GM12878 (cell line): ENCODE data around the gene C1GALT1. TPM values are rescaled to one million over a fixed set of nuclear protein-coding genes. Genes with fewer than 3 reads are reported as not detected.

Experiments used
- ATF2 ChIP-seq: IDR thresholded peaks from 2 replicates; pipeline ENCODE4 v1.6.1; 2012; ENCODE audit warnings: low read length, inconsistent platforms
- ATF7 ChIP-seq: fragments of 450-650 bp; IDR thresholded peaks from 2 replicates; pipeline ENCODE4 v1.6.1; 2016; ENCODE audit warnings: low read depth, mild to moderate bottlenecking
- CEBPZ ChIP-seq: fragments of 150-350 bp; IDR thresholded peaks from 2 replicates; pipeline ENCODE4 v1.6.1; 2016; ENCODE audit warnings: low read depth, low read length
- CREB1 ChIP-seq: IDR thresholded peaks from 2 replicates; pipeline ENCODE4 v1.6.1; 2012; ENCODE audit warnings: low read depth, mild to moderate bottlenecking, inconsistent platforms
- E4F1 ChIP-seq: fragments of 450-650 bp; IDR thresholded peaks from 2 replicates; pipeline ENCODE4 v1.6.1; 2018; ENCODE audit warnings: borderline replicate concordance, mild to moderate bottlenecking; ENCODE audit not compliant: partially characterized antibody
- EP300 ChIP-seq, 2 experiments: fragments of 150-350 bp in 1 of 2; IDR thresholded peaks; 2 replicates each; pipeline ENCODE4 v1.6.1; 2011 to 2012; ENCODE audit warnings: low read depth in 2 of 2, low read length in 2 of 2, borderline replicate concordance in 1 of 2, improper control_type of control experiment in 1 of 2, inconsistent platforms in 1 of 2; ENCODE audit not compliant: control insufficient read depth in 1 of 2
- MTA3 ChIP-seq: IDR thresholded peaks from 2 replicates; pipeline ENCODE4 v1.6.1; 2012; ENCODE audit warnings: low read length, inconsistent platforms, borderline replicate concordance
- MYC ChIP-seq: IDR thresholded peaks from 2 replicates; pipeline ENCODE4 v1.6.1; 2011; ENCODE audit warnings: mild to moderate bottlenecking, low read length, moderate library complexity, inconsistent platforms; ENCODE audit not compliant: insufficient read depth, insufficient replicate concordance, insufficient read length, severe bottlenecking
- NFIC ChIP-seq: IDR thresholded peaks from 2 replicates; pipeline ENCODE4 v1.6.1; 2012; ENCODE audit warnings: low read depth, mild to moderate bottlenecking, inconsistent platforms, low read length, moderate library complexity
- NR2C2 ChIP-seq: IDR thresholded peaks from 2 replicates; pipeline ENCODE4 v1.6.1; 2011; ENCODE audit warnings: borderline replicate concordance, low read depth; ENCODE audit not compliant: control insufficient read depth, insufficient read length
- PAX5 ChIP-seq: IDR thresholded peaks from 2 replicates; pipeline ENCODE4 v1.6.1; 2011; ENCODE audit warnings: low read depth, low read length, borderline replicate concordance
- RELB ChIP-seq: fragments of 450-650 bp; IDR thresholded peaks from 2 replicates; pipeline ENCODE4 v1.6.1; 2017; ENCODE audit warnings: low read depth, mild to moderate bottlenecking, moderate library complexity
- ZNF24 ChIP-seq: fragments of 450-650 bp; IDR thresholded peaks from 2 replicates; pipeline ENCODE4 v1.6.1; 2017; ENCODE audit warnings: antibody characterized with exemption, mild to moderate bottlenecking
- ZNF592 ChIP-seq: fragments of 450-650 bp; IDR thresholded peaks from 2 replicates; pipeline ENCODE4 v1.6.1; 2017; ENCODE audit warnings: mild to moderate bottlenecking, moderate library complexity
- polyA plus RNA-seq, 11 experiments: library from polyadenylated mRNA; depleted of rRNA in 4 of 11; unstranded in 6 of 11; stranded (reverse) in 5 of 11; fragments of >200 nt; fragmentation: Nextera tagmentation in 4 of 11; fragmentation: Illumina TruSeq in 1 of 11; extraction: Ambion mirVana in 4 of 11; extraction: Trizol in 1 of 11; gene quantifications; 1 replicate in 1 of 11; 2 replicates in 10 of 11; pipeline versions ENCODE4 v1.2.1 to v1.2.3, GENCODE V29; 2011 to 2016; ENCODE audit warnings: inconsistent platforms in 2 of 11, missing spikeins in 2 of 11, low read depth in 1 of 11
- total RNA-seq, 4 experiments: library from RNA; depleted of rRNA in 3 of 4; stranded (reverse); fragments of >200 nt in 3 of 4; fragmentation: Illumina TruSeq in 1 of 4; extraction: Trizol in 1 of 4; gene quantifications; 2 replicates each; pipeline versions ENCODE4 v1.2.1 to v1.2.3, GENCODE V29; 2013 to 2021

Gene C1GALT1
- total and polyA plus RNA-seq, 10 of the 15 experiments (the other 5 are each of a cell fraction or from before 2014, with no cell fraction given), result 1.6 to 25.0 (median 8.5) TPM

- no peak for TF ChIP-seq NR2C2
- TF ChIP-seq MTA3, result peak; percentile 63; the same call in 1 of the 2 replicates
- TF ChIP-seq CREB1, result peak; percentile 62
- TF ChIP-seq E4F1, result no peak
- peak; percentile 67 for TF ChIP-seq ATF2
- peak; percentile 98 for TF ChIP-seq PAX5
- peak; percentile 35 for TF ChIP-seq ATF7
- no peak for TF ChIP-seq CEBPZ
- TF ChIP-seq EP300 (IDR thresholded peaks at IDR 0.05; ENCODE audit: borderline replicate concordance in 1 of 2, control insufficient read depth in 1 of 2, low read depth in 2 of 2, low read length in 2 of 2), result peak in 1 of 2 experiments; percentile 69; a peak in 1 of 4 replicates
- 0 out of 2 replicates have a peak, but pooled peaks have one; percentile 37 for TF ChIP-seq RELB
- TF ChIP-seq MYC, result no peak
- peak; percentile 82 for TF ChIP-seq NFIC
- TF ChIP-seq ZNF24, result no peak
- TF ChIP-seq ZNF592, result no peak
These were observed 75.8 kb downstream of the C1GALT1 start (continued) for GRCh38 chr7:7257899-7258692.
